GM12878 (cell line): ENCODE measurements around the gene PKM. TPM values are rescaled to one million over a fixed set of nuclear protein-coding genes. Genes with fewer than 3 reads are reported as not detected.

Experiments
- BHLHE40 ChIP-seq, 2 experiments: fragments of 450-650 bp in 1 of 2; IDR thresholded peaks; 2 replicates each; pipeline ENCODE4 v1.6.1; 2011 to 2017; ENCODE audit warnings: low read depth in 2 of 2, borderline replicate concordance in 1 of 2, improper control_type of control experiment in 1 of 2, low read length in 1 of 2, mild to moderate bottlenecking in 1 of 2
- CBX3 ChIP-seq: fragments of 200-600 bp; sonication (generic); IDR thresholded peaks from 2 replicates; pipeline ENCODE4 v1.6.1; 2016; ENCODE audit warnings: low read depth, borderline replicate concordance
- CHD1 ChIP-seq: IDR thresholded peaks from 2 replicates; pipeline ENCODE4 v1.6.1; 2012; ENCODE audit warnings: low read depth, low read length, improper control_type of control experiment
- FOS ChIP-seq: IDR thresholded peaks from 3 replicates; pipeline ENCODE4 v1.6.1; 2011; ENCODE audit warnings: borderline replicate concordance; ENCODE audit not compliant: insufficient read length; ENCODE audit errors: extremely low read depth
- HDAC2 ChIP-seq: fragments of 200-600 bp; sonication (generic); IDR thresholded peaks from 2 replicates; pipeline ENCODE4 v1.6.1; 2017
- MAX ChIP-seq: IDR thresholded peaks from 2 replicates; pipeline ENCODE4 v1.6.1; 2012; ENCODE audit warnings: low read depth, low read length, improper control_type of control experiment
- MYC ChIP-seq: IDR thresholded peaks from 2 replicates; pipeline ENCODE4 v1.6.1; 2011; ENCODE audit warnings: mild to moderate bottlenecking, low read length, moderate library complexity, inconsistent platforms; ENCODE audit not compliant: insufficient read depth, insufficient replicate concordance, insufficient read length, severe bottlenecking
- NRF1 ChIP-seq: conservative IDR thresholded peaks from 2 replicates; pipeline ENCODE4 v1.6.1; 2011; ENCODE audit warnings: mild to moderate bottlenecking, low read depth, low read length, improper control_type of control experiment
- POLR2A ChIP-seq: IDR thresholded peaks from 2 replicates; pipeline ENCODE4 v1.6.1; 2011; ENCODE audit warnings: low read depth, mild to moderate bottlenecking, low read length
- SIN3A ChIP-seq: IDR thresholded peaks from 2 replicates; pipeline ENCODE4 v1.6.1; 2012; ENCODE audit warnings: low read depth, low read length, improper control_type of control experiment
- SP1 ChIP-seq: IDR thresholded peaks from one replicate; pipeline ENCODE4 v1.6.1; 2011; ENCODE audit warnings: low read depth, low read length
- SPI1 ChIP-seq: IDR thresholded peaks from 2 replicates; pipeline ENCODE4 v1.6.1; 2011; ENCODE audit warnings: low read depth, mild to moderate bottlenecking, low read length, moderate library complexity, borderline replicate concordance; ENCODE audit not compliant: insufficient read depth
- TAF1 ChIP-seq: IDR thresholded peaks from 2 replicates; pipeline ENCODE4 v1.6.1; 2011; ENCODE audit warnings: mild to moderate bottlenecking, low read depth, low read length, borderline replicate concordance
- ZBED1 ChIP-seq: IDR thresholded peaks from 2 replicates; pipeline ENCODE4 v1.6.1; 2016; ENCODE audit warnings: borderline replicate concordance
- ZBTB4 ChIP-seq: fragments of 450-650 bp; formaldehyde crosslinking; IDR thresholded peaks from 2 replicates; pipeline ENCODE4 v1.4.0; 2022; ENCODE audit warnings: mild to moderate bottlenecking, moderate library complexity
- ZSCAN29 ChIP-seq: fragments of 450-650 bp; IDR thresholded peaks from 2 replicates; pipeline ENCODE4 v1.6.1; 2017; ENCODE audit warnings: mild to moderate bottlenecking, moderate library complexity
- polyA plus RNA-seq, 11 experiments: library from polyadenylated mRNA; depleted of rRNA in 4 of 11; unstranded in 6 of 11; stranded (reverse) in 5 of 11; fragments of >200 nt; fragmentation: Nextera tagmentation in 4 of 11; fragmentation: Illumina TruSeq in 1 of 11; extraction: Ambion mirVana in 4 of 11; extraction: Trizol in 1 of 11; gene quantifications; 1 replicate in 1 of 11; 2 replicates in 10 of 11; pipeline versions ENCODE4 v1.2.1 to v1.2.3, GENCODE V29; 2011 to 2016; ENCODE audit warnings: inconsistent platforms in 2 of 11, missing spikeins in 2 of 11, low read depth in 1 of 11
- total RNA-seq, 4 experiments: library from RNA; depleted of rRNA in 3 of 4; stranded (reverse); fragments of >200 nt in 3 of 4; fragmentation: Illumina TruSeq in 1 of 4; extraction: Trizol in 1 of 4; gene quantifications; 2 replicates each; pipeline versions ENCODE4 v1.2.1 to v1.2.3, GENCODE V29; 2013 to 2021
- TF ChIP-seq, protein P1 (sequence below): IDR thresholded peaks from 2 replicates; pipeline ENCODE4 v1.6.1; 2011; ENCODE audit warnings: borderline replicate concordance, low read depth, mild to moderate bottlenecking, moderate library complexity, low read length; ENCODE audit not compliant: insufficient read depth, poor library complexity, severe bottlenecking
- TF ChIP-seq, protein P2 (sequence below): fragments of 450-650 bp; IDR thresholded peaks from 2 replicates; pipeline ENCODE4 v1.6.1; 2016; ENCODE audit warnings: mild to moderate bottlenecking
- TF ChIP-seq, protein P3 (sequence below): fragments of 450-650 bp; formaldehyde crosslinking; IDR thresholded peaks from 2 replicates; pipeline ENCODE4 v1.4.0; 2020; ENCODE audit warnings: mild to moderate bottlenecking, moderate library complexity

The PKM gene
- total and polyA plus RNA-seq, 10 of the 15 experiments (the other 5 are each of a cell fraction or from before 2014, with no cell fraction given), result 491 to 2,011 (median 1,433) TPM

DNA sequence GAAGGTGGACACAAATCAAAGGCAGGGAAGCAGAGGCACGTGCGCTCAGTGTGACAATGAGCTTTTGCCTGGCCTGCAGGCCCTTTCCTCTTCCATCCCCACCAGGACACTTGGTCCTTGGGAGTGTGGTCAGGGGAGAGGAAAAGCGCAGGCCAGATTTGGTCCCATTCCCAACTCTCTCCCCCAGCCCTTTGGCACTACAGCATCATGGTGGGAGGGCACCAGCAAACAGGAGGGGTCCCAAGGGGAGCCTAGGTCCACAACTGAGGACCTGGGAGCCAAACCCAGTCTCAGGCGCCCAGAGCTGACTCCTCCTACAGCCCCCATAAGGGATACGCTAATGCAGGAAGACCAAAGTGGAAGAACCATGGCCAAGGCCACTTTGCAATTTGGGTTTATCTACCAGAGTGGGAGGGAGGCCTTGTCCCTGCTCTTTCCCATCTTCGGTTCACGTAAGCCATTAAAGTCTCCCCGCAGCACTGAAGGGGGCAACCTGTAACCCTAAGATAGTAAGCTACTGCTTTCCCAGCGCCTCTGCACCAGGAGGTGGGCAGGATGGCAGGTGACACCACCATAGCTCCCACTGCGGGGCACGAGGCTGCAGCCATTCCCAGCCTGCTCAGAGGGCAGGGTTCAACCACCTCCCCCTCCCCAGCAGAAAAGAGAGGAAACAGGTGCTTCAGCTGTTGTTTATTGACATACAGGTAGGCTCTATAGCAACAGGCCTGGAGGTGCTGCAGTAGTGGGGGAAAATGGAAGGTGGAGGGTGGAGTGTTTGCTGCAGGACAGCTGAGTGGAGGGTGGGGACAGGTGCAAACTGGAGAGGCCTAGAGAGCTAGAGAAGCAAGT, 32.4 kb downstream of the PKM start (continued):
- no peak for TF ChIP-seq BHLHE40 (IDR thresholded peaks at IDR 0.05; ENCODE audit: borderline replicate concordance in 1 of 2, low read depth in 2 of 2, low read length in 1 of 2)
- TF ChIP-seq NRF1, result no peak
- TF ChIP-seq CBX3, result no peak
- peak; percentile 71 for TF ChIP-seq POLR2A
- TF ChIP-seq, protein P1, sequence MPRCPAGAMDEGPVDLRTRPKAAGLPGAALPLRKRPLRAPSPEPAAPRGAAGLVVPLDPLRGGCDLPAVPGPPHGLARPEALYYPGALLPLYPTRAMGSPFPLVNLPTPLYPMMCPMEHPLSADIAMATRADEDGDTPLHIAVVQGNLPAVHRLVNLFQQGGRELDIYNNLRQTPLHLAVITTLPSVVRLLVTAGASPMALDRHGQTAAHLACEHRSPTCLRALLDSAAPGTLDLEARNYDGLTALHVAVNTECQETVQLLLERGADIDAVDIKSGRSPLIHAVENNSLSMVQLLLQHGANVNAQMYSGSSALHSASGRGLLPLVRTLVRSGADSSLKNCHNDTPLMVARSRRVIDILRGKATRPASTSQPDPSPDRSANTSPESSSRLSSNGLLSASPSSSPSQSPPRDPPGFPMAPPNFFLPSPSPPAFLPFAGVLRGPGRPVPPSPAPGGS, result peak; percentile 15
- TF ChIP-seq SP1, result no peak
- TF ChIP-seq ZBTB4, result no peak
- TF ChIP-seq HDAC2, result no peak
- TF ChIP-seq, protein P2, sequence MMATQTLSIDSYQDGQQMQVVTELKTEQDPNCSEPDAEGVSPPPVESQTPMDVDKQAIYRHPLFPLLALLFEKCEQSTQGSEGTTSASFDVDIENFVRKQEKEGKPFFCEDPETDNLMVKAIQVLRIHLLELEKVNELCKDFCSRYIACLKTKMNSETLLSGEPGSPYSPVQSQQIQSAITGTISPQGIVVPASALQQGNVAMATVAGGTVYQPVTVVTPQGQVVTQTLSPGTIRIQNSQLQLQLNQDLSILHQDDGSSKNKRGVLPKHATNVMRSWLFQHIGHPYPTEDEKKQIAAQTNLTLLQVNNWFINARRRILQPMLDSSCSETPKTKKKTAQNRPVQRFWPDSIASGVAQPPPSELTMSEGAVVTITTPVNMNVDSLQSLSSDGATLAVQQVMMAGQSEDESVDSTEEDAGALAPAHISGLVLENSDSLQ, result no peak
- no peak for TF ChIP-seq MAX
- no peak for TF ChIP-seq MYC
- TF ChIP-seq FOS, result no peak
- TF ChIP-seq ZBED1, result no peak
- no peak for TF ChIP-seq SIN3A
- TF ChIP-seq SPI1, result no peak
- no peak for TF ChIP-seq TAF1
- TF ChIP-seq, protein P3, sequence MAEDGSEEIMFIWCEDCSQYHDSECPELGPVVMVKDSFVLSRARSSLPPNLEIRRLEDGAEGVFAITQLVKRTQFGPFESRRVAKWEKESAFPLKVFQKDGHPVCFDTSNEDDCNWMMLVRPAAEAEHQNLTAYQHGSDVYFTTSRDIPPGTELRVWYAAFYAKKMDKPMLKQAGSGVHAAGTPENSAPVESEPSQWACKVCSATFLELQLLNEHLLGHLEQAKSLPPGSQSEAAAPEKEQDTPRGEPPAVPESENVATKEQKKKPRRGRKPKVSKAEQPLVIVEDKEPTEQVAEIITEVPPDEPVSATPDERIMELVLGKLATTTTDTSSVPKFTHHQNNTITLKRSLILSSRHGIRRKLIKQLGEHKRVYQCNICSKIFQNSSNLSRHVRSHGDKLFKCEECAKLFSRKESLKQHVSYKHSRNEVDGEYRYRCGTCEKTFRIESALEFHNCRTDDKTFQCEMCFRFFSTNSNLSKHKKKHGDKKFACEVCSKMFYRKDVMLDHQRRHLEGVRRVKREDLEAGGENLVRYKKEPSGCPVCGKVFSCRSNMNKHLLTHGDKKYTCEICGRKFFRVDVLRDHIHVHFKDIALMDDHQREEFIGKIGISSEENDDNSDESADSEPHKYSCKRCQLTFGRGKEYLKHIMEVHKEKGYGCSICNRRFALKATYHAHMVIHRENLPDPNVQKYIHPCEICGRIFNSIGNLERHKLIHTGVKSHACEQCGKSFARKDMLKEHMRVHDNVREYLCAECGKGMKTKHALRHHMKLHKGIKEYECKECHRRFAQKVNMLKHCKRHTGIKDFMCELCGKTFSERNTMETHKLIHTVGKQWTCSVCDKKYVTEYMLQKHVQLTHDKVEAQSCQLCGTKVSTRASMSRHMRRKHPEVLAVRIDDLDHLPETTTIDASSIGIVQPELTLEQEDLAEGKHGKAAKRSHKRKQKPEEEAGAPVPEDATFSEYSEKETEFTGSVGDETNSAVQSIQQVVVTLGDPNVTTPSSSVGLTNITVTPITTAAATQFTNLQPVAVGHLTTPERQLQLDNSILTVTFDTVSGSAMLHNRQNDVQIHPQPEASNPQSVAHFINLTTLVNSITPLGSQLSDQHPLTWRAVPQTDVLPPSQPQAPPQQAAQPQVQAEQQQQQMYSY, result no peak
- no peak for TF ChIP-seq ZSCAN29
- TF ChIP-seq CHD1, result no peak
